HG03571 (cell line): Measurements from ENCODE around the gene HBD.
"Not testable (repeated sequence)": the region's sequence is repeated elsewhere in the genome, so short reads cannot be mapped to it uniquely, and the experiment has no call there.

Source experiments
- ATAC-seq: cut with Tn5 transposase; IDR thresholded peaks from one replicate; pipeline ENCODE4 v1.9.1; 2021; ENCODE audit not compliant: unreplicated experiment

Gene HBD

DNA sequence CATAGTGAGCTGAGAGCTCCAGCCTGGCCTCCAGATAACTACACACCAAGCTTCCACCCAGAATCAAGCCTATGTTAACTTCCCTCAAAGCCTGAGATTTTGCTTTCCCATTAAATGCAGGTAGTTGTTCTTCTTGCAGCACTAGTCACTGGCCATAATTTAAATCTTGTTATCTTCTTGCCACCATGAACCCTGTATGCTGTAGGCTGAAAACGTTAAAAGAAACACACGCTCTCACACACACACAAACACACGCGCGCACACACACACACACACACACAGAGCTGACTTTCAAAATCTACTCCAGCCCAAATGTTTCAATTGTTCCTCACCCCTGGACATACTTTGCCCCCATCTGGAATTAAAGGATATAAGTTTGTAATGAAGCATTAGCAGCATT lies 19.2 kb upstream of the HBD start:
- ATAC-seq: not testable (repeated sequence)

DNA sequence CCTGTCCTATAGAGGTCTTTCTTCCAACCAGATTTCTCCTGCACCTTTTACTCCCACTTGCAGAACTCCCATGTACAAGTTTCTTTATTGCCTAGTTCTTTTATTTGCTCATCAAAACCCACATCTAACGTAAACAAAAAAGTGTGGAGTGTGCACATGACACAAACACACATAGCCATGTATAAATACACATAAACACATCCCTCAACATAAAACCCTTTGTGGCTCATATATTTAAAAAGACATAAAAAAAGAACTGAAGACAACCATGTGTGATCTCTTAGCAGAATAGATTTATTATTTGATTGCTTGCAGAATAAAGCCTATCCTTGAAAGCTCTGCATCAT lies 18.6 kb upstream of the HBD start:
- no peak for ATAC-seq

DNA sequence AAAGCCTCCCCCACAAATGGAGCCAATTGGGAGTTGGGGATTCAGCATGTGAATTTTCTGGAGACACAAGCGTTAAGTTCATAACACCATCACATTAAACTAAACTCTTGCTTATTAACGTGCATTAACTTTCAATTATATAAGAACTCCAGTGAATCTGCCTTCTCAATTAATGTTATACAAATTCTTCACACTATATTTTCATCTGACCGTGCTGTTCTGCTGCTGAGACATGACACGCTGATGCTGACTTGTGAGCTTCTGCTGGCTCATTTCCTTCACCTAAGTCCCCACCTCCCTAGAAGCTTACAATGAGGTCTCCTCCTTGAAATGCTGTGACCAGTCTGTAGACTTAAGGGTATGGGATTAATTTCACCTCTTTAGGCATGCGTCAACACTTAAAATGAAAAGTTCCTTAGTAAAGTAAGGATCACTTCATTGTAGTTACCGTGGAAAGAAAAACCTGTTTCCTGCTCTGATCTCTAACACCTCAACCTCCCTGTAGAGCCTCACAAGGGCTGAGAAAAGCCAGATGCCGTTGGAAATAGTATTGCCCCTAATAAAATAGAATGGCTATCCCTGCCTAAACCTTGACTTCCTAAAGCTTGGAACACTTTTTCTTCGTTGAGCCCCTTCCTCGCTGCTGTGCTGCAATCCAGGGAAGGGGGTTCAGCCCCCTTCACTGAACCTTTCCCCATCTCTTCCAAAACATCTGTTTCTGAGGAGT lies 18.1 kb upstream of the HBD start:
- ATAC-seq: no peak

DNA sequence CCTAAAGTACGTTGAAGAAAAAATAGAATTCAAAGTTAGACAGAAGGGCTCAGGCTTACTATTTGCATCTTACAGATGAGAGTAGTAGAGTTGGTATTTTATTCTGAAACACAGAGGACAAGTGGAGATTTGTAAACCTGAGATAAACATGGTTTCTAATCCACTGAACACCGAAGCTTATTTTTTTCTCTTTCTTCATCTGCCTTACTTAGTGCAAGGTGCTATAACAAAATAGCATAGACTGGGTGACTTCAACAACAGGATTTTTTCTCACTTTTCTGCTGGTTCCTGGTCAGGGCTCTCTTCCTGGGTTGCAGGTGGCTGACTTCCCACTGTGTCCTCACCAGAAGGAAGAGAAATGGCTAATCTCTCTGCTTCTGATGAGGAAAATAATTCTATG lies 17.5 kb upstream of the HBD start:
- ATAC-seq: no peak

DNA sequence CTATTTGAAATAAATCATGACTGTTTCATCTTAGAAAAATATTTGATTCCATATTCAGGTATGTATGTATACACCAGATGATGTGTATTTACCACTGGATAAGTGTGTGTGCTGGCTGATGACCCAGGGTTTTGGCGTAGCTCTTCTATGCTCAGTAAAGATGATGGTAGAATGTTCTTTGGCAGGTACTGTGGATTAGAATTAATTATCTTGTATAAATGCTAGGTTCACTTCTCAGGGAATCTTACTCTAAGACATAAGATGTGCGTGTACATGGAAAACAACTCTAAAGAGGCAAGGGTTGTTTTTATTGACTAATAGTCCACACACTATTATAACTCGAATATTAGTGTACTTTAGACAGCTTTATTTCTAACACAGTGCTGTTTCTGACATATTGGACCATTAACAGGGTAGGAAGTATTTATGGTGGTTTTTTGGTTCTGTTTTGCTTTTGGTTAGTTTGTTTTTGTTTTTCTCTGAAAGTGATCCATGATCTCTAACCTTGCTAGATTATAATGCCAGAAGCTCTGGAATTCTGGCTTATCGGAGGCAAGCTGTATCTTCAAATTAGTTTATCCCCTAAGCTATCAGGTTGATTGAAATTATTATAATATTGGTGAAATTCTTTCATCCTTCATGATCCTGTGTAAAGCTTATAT lies 16.4 kb upstream of the HBD start:
- ATAC-seq: no peak

DNA sequence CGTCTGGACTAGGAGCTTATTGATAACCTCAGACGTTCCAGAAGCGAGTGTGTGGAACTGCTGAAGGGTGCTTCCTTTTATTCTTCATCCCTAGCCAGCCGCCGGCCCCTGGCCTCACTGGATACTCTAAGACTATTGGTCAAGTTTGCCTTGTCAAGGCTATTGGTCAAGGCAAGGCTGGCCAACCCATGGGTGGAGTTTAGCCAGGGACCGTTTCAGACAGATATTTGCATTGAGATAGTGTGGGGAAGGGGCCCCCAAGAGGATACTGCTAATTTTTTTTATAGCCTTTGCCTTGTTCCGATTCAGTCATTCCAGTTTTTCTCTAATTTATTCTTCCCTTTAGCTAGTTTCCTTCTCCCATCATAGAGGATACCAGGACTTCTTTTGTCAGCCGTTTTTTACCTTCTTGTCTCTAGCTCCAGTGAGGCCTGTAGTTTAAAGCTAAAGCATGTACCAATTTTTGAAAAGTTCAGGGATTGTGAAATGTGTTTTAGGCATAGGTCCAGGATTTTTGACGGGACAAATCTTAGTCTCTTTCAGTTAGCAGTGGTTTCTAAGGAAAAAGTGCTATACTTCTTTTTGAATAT lies 15.6 kb upstream of the HBD start, which contains the start of gene HBG1:
HBG1 (minus strand) TSS at position 51 of the 590 bp plus-strand sequence. CDS start 53 bp downstream, outside the sequence.
- ATAC-seq: not testable (repeated sequence)

DNA sequence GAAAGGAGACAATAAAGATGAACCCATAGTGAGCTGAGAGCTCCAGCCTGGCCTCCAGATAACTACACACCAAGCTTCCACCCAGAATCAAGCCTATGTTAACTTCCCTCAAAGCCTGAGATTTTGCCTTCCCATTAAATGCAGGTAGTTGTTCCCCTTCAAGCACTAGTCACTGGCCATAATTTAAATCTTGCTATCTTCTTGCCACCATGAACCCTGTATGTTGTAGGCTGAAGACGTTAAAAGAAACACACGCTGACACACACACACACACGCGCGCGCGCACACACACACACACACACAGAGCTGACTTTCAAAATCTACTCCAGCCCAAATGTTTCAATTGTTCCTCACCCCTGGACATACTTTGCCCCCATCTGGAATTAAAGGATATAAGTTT lies 14.2 kb upstream of the HBD start:
- ATAC-seq: not testable (repeated sequence)

DNA sequence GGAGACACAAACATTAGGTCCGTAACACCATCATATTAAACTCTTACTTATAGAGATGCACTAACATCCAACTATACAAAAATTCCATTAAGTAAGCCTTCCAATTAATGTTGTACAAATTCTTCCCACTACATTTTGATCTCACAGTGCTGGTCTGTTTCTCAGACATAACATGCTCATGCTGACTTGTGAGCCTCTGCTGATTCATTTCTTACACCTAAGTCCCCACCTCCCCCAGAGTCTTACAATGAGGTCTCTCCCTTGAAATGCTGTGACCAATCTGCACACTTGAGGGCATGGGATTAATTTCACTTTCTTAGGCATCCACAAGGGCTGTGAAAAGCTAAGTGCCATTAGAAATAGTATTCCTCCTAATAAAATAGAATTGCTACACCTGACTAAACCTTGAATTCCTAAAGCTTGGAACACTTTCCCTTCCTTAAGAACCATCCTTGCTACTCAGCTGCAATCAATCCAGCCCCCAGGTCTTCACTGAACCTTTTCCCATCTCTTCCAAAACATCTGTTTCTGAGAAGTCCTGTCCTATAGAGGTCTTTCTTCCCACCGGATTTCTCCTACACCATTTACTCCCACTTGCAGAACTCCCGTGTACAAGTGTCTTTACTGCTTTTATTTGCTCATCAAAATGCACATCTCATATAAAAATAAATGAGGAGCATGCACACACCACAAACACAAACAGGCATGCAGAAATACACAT lies 13.3 kb upstream of the HBD start:
- no peak for ATAC-seq

DNA sequence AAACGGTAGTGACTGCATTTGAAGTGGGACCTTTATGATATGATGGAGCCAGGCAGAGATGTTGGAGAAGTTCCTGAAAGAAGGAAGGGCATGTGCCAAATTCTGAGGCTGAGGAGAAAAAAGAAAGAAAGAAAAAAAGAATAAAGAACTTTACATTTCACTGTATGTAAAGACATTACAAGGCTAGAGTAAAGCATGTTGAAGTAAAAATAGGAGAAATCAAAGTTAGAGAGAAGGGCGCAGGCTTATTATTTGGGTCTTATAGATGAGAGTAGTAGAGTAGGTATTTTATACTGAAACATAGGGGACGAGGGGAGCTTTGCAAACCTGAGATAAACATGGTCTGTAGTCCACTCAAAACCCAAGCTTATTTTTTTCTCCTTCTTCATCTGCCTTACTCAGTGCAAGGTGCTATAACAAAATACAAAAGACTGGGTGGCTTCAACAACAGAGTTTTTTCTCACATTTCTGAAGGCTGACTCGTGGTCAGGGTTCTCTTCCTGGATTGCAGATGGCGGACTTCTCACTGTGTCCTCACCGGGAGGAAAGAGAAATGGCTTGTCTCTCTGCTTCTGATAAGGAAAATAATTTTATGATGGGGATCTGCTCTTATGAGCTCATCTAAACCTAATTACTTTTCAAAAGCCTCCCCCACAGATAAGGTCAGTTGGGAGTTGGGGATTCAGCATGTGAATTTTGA lies 12.6 kb upstream of the HBD start:
- ATAC-seq: no peak

DNA sequence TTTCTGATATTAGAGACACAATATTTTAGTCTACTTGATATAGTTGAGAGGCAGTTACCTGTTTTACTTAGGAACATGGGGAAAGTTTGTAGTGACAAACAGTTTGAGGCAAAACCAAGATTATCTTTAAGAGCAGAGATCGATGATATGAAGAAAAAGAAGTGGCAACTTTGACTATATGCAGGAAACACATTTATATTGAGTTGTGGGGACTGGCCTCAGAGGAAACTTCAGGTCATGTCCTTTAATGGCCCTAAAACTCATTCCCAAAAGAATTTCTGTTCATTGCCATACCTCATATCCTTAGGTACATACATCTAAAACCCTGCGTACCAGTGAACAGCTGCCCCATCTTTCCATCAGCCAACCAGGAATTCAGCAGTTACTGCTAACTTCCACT lies 10.9 kb upstream of the HBD start:
- ATAC-seq: no peak

DNA sequence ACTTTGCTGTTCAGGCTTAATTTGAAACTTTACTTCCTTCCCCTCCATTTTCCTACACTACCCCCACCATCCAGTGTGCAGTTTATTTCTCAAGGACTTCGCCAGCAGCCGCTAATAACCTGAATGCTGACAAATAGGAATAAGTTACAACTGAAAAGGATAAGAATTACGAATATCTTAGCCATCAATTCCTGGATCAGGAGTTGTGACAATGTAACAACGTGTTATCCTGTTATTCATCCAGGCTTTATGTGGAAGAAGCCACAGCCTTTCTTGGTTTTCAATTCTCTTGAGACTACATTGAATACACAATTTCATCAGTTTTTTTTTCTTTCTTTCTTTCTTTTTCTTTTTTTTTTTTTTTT lies 9.5 kb upstream of the HBD start:
- ATAC-seq: no peak

DNA sequence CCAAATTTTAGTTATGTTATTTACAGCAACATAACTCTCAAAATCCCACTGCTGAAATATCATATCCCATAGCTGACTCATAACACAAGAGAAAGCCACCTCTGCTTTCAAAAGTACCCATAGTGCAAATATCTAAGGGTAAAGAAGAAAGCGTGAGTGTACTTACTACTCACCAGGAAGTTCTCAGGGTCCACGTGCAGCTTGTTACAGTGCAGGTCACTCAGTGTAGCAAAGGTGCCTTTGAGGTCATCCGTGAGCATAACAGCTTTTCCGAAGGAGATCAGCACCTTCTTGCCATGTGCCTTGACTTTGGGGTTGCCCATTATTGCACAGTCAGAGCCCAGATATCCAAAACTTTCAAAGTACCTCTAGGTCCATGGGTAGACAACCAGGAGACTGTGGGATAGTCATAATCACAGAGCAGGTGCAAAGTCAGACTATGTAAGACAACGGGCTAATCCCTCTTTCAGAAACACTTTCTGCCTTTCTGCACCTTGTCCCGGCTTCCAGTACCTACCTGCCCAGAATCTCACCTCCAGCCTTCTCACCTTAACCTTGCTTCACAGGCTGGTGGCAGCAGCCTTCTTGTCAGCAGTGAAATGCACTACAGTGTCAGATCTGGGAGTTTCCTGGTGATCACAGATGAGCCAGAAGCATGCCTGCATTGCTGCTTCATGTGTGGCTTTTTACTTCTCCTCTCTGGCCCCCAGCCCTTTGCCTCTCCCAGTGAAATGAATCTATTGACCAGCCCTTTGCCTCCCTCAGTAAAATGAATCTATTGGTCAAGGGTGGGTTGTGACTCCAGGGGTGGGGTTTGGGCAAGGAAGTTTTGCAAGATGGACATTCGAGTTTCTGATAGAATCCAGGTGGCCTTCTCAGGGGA lies 8.9 kb upstream of the HBD start:
- peak; percentile 75 for ATAC-seq

DNA sequence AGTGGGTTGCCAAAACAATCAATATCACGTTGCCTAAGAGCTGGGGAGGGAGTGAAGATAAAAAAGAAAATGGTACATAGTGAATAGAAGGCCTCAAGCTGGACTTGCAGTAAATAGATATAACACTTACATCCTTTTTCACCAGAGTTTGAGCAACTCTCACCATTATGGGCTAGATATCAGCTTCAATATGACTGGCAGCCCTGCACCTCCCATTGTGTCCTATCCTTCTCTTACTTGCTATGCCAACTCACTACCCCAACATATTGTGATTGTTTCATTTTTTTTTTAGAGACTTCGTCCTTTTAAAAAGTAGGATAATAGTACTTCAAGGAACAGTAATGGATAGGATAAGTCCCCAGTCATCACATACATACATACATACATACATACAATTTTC lies 7.9 kb upstream of the HBD start:
- no peak for ATAC-seq

DNA sequence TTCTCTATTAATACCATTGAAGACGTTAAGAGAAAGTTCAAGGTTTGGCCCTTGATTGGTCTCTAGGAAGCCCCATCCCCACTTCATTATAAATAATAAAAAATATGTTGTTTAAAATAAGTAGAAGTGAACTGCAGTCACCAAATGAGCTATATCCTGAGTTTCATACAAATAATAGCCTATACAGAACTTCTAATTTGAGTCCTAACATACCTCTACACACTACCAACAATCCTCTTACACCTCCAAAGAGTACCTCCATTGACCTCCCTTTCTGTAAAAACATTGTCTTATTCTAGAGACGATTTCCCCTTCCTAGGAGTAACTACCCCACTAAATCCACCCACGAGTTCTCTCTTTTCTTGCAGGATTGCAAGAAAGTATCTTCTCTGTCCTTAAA lies 7.2 kb upstream of the HBD start:
- ATAC-seq: no peak

DNA sequence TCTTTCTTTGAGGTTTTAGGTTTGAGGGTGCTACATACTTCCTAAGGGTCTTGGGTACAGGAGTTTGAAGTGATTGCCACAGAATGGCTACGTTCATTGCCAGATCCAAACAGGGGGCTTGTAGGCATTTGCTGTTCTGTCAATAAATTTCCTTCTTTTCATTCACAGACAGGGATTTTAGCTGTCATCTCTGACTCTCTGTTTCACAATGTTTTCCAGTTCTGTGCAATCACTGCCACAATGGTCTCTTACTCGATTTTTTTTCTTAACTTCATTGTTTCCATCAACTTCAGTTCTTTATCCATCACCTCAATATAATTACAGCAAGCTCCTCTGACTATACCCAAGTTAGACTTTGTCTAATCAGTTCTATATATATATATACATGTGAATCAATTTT lies 6.2 kb upstream of the HBD start:
- ATAC-seq: no peak

DNA sequence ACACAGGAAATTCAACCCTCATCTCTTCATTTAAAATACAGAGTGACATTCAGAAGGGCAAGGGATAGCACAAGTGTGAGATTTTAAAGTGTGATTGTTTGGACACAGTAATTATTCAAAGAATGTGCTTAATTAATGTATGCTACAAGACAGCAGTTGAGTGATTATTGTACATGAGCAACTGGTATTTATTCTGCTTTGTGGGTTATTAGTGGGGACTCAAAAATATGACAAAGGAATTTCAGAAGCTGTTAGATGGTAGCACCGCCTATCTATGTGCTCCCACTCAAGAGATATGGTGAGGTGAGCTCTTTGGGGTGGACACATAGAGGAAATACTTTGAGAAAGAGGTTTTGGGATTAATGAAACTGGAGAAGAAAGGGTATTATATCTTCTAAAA lies 5.8 kb upstream of the HBD start:
- no peak for ATAC-seq

DNA sequence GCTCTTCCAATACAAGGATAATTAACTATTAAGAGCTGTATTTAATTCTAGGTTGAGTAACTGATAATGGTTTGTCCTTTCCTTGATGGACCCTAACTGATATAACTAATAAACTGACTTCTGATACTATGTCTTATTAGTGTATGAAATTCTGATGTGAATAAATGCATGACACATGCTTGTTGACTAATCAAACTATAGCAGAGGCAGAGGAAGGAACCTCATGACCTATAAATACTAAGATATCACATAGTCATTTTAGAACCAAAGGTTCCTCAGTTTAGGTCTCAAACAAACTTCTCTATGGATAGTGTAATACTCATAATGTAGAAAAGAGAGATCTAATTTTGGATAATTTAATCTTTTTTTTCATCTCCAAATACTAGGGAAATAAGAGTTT lies 4.8 kb upstream of the HBD start:
- ATAC-seq: no peak

DNA sequence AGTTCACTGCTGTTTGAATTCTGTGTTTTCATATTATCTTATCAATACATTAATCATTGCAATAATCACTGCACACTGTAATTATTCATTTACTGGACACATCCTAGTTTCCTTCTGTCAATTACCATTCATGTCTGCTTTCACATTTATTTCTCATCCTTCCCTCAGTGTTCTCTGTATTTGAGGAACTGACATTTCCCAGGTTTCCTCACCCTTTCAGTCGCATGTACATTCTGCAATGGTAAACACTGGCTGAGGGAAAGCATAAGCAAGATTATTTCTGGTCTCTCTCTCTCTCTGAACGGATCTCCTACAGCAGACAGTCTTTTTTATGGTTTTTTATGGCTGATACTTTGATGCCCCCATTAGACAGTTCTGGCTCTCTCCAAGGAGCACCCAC lies 4.2 kb upstream of the HBD start:
- ATAC-seq: no peak

DNA sequence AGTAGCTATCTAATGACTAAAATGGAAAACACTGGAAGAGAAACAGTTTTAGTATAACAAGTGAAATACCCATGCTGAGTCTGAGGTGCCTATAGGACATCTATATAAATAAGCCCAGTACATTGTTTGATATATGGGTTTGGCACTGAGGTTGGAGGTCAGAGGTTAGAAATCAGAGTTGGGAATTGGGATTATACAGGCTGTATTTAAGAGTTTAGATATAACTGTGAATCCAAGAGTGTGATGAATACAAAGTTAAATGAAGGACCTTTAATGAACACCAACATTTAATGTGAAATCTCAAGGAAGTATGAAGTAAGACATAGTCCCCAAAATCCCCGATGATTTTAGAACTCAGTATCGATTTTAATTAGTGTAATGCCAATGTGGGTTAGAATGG lies 3.1 kb upstream of the HBD start:
- no peak for ATAC-seq

DNA sequence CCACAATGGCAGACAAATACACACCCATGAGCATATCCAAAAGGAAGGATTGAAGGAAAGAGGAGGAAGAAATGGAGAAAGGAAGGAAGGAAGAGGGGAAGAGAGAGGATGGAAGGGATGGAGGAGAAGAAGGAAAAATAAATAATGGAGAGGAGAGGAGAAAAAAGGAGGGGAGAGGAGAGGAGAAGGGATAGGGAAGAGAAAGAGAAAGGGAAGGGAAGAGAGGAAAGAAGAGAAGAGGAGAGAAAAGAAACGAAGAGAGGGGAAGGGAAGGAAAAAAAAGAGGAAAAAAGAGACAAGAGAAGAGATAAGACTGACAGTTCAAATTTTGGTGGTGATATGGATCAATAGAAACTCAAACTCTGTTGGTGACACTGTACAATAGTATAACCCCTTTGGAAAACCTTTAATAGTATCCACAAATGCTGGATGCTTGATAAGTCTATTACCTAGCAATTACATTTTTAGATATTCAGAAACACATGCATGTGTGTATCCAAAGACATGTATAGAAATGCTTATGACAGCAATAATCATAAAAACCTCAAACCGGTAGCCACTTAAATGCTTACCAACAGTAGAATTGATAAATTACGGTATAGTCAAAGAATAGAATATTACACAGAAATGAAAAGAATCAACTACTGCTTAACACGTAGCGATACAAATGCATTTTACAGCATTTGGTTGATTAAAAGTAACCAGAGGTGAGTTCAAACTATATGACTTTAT lies 1.2 kb upstream of the HBD start:
- no peak for ATAC-seq
